HG02642 (cell line): ENCODE data around the gene EPS8.

Experiments used
- ATAC-seq: cut with Tn5 transposase; IDR thresholded peaks from one replicate; pipeline ENCODE4 v1.9.1; 2021; ENCODE audit warnings: mild to moderate bottlenecking; ENCODE audit not compliant: unreplicated experiment, poor library complexity

The EPS8 gene

DNA sequence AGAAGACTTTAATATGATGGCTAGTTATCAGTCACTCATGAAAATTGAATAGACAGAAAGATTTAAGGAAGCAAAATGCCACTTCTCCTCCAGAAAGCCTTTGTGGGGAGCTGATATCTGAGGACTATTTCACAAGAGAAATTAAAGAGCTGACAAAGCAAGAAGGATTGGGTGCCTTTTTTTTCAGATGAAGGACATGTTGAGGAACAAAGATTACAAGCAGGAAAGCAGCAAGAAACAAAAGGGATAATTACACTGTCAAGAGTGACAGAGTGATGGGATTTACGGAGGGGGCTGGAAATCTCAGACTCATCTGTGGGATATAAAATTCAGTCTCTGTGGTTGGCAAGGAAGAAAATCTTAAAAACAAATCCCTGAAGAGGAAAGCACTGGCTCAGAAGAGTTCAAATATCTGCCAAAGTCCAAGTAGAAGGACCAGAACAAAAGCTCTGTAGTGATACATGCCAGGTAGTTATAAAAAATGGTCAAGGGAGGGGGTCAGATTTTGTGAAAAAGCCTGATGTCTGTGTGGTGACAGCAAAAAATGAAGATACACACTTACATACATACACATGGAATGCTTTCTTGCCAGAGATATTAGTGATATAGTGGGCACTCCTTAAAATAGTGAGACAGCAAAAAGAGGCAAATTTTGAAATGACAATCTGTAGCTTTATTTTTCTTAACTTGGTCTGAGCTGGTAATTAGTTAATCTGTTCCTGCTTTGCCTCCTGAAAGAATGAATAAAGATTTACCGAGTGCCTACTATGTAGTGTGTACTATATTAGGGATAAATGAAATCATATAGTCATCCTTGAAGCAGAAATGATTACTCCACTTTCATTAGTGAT, 62.9 kb downstream of the EPS8 start:
- ATAC-seq, result no peak

DNA sequence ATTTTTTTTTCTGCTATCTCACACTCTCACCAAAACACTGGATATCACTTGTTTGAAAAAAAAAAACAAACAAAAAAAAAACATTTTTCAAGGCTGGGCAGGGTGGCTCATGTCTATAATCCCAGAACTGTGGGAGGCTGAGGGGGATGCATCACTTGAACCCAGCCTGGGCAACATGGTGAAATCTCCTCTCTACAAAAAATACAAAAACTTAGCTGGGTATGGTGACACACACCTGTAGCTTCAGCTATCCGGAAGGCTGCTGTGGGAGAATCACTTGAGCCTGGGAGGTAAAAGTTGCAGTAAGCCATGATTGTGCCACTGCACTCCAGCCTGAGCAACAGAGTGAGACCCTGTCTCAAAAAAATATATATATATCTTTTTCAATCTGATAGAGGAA, 66.2 kb downstream of the EPS8 start:
- no peak for ATAC-seq

DNA sequence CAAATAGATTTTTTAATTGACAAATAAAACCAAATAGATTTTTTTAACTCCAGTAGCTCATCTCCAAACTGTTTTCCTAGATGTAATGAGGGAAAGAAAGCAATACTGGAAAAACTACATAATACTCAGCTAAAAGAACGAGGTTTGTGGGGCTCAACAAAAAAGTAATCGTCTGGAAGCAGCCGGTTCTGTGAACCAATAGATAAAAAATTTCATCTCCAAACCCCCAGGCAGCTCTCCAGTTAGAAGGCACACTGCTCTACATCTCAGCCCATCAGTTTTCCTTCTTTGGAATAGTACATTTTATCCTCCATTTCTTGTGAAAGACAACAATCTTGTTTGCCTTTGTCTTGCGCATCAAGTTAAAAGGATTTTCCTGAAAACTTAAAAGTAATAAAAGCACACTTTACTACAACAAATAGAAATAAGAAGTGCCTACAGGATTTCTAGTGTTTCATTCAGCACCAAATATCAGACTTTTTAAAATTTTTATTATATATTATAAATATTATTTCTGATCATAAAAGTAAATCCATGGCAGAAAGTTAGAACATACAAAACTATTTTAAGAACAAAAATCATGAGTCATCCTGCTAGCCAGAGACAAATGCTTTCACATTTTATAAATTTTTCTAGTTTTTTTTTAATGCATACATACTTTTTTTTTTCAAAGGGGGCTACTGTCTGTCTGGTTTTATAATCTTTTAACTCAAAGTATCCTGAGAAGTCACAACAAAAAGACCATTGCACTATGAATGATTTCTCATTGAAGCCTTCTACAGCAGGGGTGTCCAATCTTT, 67.7 kb downstream of the EPS8 start:
- ATAC-seq, result no peak

DNA sequence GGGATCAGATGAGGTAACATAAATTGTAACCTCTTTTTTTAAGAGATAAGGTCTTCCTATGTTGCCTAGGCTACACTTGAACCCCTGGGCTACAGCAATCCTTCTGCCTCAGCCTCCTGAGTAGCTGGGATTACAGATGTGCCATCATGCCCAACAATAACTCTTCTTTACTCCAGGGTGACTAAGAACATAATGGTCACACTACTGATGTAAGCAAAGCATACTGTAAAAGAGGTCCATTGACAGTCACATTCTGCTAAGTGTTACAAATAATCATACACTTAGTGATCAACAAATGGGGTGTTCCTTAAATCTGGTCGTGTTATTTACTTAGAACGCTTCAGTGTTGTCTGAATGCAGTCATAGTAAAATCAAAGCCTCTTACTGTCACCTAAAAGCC, 68.9 kb downstream of the EPS8 start:
- ATAC-seq, result no peak

DNA sequence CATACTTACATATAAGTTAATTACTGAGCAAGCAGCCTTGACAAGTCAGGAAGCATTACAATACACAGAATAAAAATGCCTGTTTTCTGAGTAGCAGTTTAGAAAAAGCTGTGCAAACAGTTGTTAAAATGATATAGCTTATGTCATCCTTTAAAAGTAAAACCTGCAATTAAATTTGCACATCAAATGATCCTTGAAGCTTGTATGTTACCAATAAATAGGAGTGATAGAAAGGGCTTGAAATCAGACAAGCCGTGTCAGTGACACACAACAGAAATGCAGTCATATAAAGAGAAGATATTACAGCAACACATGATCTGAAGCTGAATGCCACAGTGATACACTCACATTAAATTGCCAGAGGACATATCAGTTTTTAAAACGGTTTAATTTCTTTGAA, 70.0 kb downstream of the EPS8 start:
- ATAC-seq, result no peak

DNA sequence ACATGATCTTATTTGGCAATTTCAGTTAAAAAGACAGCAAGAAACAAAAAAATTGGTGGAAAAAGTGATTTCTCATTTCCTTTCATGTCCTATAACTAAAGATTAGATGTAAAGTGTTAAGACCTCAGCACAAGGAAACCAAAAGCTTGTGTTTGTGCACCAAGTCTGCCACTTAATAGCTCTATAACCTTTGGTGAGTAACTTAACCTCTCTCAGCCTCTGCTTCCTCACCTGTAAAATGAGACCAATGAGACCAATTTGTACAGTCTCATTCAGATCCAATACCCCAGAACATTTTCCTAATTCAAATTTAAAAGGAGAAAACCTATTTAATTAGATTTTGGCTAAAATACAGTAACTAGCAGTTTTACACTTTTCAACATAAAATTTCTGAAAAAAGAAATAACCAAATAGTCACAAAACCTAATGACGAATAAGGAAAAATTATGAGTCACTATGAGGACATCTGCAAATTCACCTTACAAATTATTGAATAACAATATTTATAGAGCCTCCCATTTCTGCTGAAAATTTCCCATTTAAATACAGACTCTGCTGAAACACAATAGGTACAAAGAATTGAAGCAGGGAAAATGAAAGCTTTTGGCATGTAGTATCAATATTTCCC, 71.1 kb downstream of the EPS8 start:
- ATAC-seq, result no peak

DNA sequence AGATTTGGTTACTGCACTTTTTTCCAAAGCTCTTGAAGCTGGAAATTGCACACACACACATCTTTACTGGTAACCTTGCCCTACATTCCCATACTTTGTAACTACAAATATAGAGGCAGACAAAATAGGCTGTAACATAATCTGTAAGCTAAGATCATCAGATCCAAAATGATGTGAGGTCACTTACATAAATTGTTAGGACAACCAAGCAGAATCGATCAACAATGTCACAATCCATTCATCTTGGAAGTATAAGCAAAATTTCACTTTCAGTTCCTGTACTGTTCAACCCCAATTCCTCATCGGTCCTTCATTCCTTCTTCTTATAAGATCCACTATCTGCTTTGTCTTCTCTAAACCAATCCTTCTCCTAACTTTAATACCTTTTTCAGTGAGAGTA, 72.6 kb downstream of the EPS8 start:
- ATAC-seq, result no peak

DNA sequence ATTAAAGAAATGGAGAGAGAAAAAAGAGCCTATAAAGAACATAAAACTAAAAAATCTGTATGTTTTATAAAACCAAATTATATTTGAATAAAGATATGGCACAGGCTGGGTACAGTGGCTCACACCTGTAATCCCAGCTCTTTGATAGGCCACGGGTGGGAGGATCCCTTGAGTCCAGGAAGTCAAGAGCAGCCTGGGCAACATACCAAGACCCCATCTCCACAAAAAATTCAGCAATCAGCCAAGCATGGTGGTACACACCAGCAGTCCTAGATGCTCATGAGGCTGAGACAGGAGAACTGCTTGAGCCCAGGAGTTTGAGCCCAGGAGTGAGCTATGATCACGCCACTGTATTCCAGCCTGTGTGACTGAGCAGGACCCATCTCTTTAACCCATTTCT, 74.9 kb downstream of the EPS8 start:
- ATAC-seq, result no peak

DNA sequence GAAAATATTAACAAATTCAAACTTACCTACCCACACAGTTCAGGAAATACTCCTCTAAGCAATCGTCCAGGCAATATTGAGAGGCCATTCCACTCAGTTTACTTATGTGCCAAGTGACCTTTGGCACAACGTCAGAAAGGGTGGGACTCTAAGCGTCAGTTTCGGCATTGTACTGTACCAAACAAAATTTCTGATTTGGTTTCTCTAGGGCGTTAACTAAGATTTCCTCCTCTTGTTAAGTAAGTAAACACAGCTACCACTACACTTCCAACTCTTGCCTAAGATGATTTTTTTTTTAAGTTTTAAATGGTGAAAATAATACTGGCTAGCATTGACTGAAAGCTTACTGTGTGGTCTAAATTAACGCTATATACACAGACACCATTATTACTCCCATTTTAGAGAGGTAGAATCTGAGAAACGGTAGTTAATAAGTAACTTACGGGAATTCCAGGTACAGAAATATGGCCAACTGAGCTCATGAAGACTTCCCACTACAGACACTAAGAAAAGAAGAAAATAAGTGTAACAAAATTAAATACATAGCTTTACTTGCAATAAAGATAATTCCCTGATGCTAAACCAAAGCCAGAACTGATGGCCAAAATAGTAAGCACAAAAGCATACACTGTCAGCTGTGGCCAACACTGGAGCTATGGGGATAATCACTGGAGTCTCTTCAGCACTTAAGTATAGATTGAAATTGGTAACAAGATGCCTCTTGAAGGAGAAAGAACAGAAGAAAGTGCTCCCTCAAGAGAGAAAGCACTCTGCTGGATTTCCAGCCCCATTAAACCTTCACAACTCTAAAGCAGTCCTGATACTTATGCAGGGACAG, 76.1 kb downstream of the EPS8 start:
- ATAC-seq, result no peak

DNA sequence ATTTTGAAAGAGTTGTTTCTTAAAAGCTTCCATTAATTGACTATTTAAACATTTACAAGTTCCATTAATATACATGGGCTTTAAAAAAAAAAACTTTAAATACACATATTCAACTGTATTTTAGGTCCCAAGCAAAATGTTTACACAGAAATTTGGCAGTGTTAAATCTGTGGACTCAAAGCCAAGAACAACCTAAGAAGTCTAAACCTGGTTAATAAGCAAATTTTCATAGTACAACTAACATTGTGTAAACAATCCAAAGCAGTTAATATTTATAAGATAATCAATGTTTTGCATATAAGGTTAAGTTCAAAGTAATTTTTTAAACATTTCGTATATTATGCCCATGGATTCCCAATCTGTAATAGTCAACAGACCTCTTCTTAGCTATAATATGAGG, 77.0 kb downstream of the EPS8 start:
- no peak for ATAC-seq

DNA sequence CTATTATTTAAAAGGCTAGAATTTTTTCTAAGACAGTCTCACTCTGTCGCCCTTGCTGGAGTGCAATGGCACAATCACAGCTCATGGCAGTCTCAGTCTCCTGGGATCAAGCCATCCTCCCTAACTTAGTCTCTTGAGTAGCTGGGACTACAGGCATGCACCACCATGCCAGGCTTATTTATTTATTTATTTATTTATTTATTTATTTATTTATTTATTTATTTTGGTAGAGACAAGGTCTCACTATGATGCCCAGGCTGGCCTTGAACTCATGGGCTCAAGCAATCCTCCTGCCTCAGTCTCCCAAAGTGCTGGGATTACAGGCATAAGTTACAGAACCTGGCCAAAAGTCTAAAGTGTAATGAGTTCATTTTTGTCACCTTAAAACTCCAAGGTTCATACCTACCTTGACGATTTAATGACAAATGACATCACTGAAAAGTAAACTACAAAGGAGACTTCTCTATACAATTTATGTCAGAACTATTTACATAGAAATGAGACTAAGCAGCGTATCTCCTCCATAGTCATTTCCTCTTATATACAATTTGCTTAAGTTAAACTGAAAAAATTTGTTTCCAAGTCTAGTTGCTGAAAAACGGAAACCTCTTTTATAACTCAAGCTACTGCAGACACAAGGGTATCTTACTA, 78.2 kb downstream of the EPS8 start:
- ATAC-seq, result no peak

DNA sequence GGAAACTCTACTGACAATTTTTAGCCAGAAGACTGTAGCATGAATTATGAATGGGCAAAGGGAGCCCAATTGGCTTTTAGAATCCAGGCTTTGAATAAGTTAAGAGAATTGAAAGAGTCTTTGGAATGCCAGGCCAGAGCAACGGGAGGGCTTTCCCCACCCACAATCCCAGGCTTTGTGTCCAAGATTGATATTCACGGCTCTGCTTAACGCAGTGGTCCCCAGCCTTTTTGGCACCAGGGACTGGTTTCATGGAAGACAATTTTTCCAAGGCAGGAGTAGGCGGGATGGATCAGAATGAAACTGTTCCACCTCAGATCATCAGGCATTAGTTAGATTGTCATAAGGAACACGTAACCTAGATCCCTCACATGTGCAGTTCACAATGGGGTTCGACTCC, 79.6 kb downstream of the EPS8 start:
- no peak for ATAC-seq

DNA sequence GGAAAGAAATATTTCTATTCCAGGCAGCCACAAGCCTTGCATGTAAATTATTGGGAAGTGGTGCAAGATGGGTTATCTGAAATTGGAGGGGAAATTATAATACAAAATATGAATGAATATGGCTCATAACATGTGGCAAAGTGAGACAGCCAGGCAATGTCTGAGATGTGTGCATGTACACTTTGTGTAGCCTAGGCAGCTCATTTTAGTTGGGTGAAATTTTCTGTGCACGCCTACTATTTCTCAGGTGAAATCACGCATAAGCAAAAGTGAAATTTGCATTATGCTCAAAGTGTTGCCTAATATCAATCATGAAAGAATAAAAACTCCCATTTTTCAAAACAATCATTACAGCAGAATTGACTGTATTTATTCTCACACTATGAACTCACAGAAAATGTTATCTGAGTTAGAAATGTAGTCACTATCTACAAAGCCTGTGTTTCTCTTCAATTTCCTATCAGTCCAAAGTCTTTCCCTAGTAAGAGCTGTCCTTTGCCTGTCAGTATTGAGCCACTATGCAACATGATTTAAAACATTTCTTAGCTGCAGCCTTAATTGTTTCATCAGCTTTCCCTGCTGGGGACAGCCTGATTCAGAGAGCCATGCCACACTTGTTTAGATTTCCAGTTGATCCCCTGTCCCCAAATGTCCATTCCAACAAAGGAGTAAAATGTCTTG, 80.7 kb downstream of the EPS8 start:
- ATAC-seq, result no peak

DNA sequence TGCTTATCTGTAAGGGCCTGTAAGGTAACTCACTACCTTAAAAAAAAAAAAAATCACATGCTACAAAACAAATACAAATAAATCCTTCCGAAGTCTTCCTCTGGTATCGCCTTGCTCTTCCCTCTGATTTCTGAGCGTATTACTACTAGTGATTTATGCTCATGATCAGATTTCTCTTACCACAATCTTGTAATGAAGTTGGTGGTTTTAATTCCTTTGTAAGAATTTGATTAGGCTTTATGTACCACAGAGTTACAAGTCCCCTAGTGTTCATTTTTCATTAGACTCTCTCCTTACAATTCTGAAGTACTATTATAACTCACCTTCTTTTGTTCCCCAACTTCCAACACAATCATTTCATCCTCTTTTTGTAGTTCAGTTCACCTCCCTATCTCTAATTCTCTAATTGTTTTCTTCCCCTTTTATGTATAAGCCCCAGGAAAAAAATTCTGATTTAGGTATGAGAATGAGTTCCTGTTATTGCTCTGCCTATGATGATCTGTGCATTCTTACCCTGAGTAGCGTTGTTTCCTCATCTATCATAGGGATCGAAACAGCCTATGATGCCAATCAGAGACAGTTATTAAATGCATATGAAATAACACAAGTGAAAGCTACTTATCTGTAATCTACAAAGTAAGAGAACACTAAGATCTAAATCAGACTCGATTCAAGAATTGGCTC, 81.5 kb downstream of the EPS8 start:
- ATAC-seq, result no peak

DNA sequence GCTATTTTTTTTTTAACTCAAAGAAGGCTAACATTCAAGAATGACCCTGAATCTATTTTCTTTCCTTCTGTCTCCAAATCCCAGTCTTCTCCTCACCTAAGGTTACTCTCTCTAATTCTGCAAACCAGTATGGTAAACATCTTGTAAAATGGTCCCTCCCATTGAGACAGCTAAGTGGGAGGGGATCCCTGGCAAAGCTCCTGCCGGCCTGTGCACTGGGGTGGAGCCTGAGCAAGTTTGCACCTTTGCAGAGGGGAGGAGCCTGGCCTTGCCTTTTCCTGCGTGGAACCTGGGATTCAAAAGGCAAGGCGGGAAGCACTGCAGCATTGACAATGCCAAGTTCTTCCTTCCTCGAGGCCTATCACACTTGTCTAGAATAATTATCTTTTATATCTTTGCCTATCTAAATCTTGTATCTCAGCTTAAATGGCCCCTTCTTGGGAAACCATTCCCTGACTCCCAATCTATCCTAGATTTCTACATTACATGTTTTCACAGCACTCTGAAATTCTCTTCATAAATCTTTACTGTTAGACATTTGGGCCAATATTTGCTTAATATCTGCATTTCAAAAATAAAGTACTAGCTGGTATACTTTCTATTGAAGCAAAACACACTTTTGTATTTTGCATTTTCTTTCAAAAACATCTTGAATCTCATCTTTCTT, 83.0 kb downstream of the EPS8 start:
- no peak for ATAC-seq

DNA sequence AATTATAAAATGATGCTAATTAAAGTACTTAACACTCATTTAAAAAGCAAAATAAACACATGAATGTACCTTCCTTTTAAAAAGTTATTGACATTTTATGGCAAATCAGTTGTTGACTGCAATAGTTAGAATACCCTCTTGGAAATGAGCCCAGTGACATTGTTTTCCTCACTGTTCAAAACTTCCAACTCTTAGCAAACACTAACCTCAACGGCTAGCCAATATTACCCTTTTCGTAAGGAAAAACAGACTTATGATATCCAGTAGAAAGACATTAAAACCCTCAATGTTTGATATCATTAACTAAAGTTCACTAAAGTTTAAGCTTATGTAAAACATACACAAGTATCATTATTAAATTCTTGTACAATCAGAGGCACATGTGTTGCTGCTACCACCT, 83.6 kb downstream of the EPS8 start:
- ATAC-seq, result no peak

DNA sequence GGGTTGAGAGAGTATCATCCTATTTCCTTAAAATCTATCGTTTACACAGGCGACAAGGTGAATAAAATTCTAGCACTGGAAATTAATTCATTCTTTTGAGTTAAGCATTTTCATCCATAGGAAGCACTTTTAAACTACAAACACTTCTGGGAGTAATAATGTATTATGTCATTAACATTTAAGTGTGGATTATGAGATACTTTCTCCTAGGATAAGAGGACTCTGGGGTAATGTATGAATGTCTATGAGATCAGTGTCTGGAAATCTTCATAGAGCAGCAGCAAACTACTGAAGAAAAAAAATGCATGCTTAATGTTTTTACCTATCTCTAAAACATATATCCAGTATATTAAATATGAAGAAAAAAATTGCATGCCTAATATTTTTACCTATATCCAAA, 86.9 kb downstream of the EPS8 start:
- no peak for ATAC-seq

DNA sequence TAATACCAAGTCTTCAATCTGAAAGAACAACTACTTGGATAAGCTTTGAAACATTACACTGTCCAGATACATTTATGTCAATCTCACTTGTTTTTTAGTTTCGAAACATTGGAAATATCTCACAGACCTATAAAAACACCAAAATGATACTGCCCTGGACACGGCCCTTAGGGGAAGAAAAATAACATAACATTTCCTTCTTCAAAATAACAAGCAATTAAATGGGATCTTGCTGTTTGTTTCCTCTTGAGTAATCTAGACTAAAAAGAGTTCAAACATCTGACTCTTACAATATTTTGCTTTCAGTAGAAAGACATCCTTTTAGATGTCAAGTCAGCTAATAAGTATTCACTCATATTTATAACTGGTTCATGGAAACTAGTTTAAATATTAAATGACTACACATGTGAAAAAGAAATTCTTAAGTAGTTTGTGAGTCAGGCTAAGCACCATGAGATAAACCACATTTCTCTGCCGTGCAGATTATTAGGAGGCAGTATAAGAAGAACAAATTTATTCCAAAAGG, 87.5 kb downstream of the EPS8 start:
- ATAC-seq, result no peak
